ENCODE results near the gene GAB4.

Gene GAB4

GRCh38 chr22:16969508-16970327 lies 38.3 kb downstream of the GAB4 start:
- Histone ChIP-seq H4K5ac (ENCODE audit: low read length) (no peak overlapping the region), H2BK120ac (ENCODE audit: low read depth, low read length) (no peak overlapping the region), H2AK5ac (ENCODE audit: low read length) (no peak overlapping the region), H3K4me2 (ENCODE audit: low read length) (no peak overlapping the region), H3K18ac (ENCODE audit: low read length) (no peak overlapping the region), H3K79me2 (ENCODE audit: control insufficient read depth, insufficient read depth, low read length) (no peaks in the 10 kb centered on the region), H3K4me3 (ENCODE audit: low read length) (no peak overlapping the region), H3K27me3 (ENCODE audit: insufficient read depth, low read length, poor library complexity) (no peaks in the 10 kb centered on the region), H3K56ac (ENCODE audit: low read length) (no peak overlapping the region), H3K4ac (ENCODE audit: low read depth, low read length) (no peak overlapping the region), H3K9ac (ENCODE audit: low read length) (no peak overlapping the region), H2BK15ac (replicated peaks; ENCODE audit: low read depth) (no peak overlapping the region), H3K79me1 (ENCODE audit: low read length) (no peaks in the 10 kb centered on the region), H3K36me3 (ENCODE audit: control insufficient read depth, insufficient read depth, low read length) (no peaks in the 10 kb centered on the region), H2BK5ac (ENCODE audit: low read length) (no peak overlapping the region), H3K4me1 (ENCODE audit: control insufficient read depth, low read depth, low read length) (no peaks in the 10 kb centered on the region), H3K23ac (ENCODE audit: low read length) (no peak overlapping the region), H4K8ac (ENCODE audit: low read depth, low read length) (no peak overlapping the region), H3K27ac (ENCODE audit: low read depth, low read length) (no peak overlapping the region)
- whole genome bisulfite sequencing (ENCODE audit: extremely low coverage, insufficient coverage, low lambda C conversion rate), result no CpG with 5 or more reads among the region's 8 CpGs
- DNase-seq, result no peak

- no peak overlapping the region for H2BK5ac ChIP-seq (ENCODE audit: low read length)
- no CpG with 5 or more reads among the region's 7 CpGs for WGBS (ENCODE audit: extremely low coverage, insufficient coverage, low lambda C conversion rate)
- no peak overlapping the region for H4K5ac ChIP-seq (ENCODE audit: low read length)
- H3K4ac ChIP-seq (ENCODE audit: low read depth, low read length), result no peak overlapping the region
- no peaks in the 10 kb centered on the region for H3K79me1 ChIP-seq (ENCODE audit: low read length)
- no peak overlapping the region for H3K56ac ChIP-seq (ENCODE audit: low read length)
- H3K27me3 ChIP-seq (ENCODE audit: insufficient read depth, low read length, poor library complexity), result no peaks in the 10 kb centered on the region
- H3K36me3 ChIP-seq (ENCODE audit: control insufficient read depth, insufficient read depth, low read length), result no peaks in the 10 kb centered on the region
- no peak overlapping the region for H3K4me3 ChIP-seq (ENCODE audit: low read length)
- H2BK15ac ChIP-seq (replicated peaks; ENCODE audit: low read depth), result no peak overlapping the region
- no peak overlapping the region for H3K27ac ChIP-seq (ENCODE audit: low read depth, low read length)
- no peaks in the 10 kb centered on the region for H3K4me1 ChIP-seq (ENCODE audit: control insufficient read depth, low read depth, low read length)
- H3K18ac ChIP-seq (ENCODE audit: low read length), result no peak overlapping the region
- no peak for DNase-seq
- no peak overlapping the region for H4K8ac ChIP-seq (ENCODE audit: low read depth, low read length)
- H3K79me2 ChIP-seq (ENCODE audit: control insufficient read depth, insufficient read depth, low read length), result no peaks in the 10 kb centered on the region
- no peak overlapping the region for H2BK120ac ChIP-seq (ENCODE audit: low read depth, low read length)
- no peak overlapping the region for H2AK5ac ChIP-seq (ENCODE audit: low read length)
- H3K9ac ChIP-seq (ENCODE audit: low read length), result no peak overlapping the region
- no peak overlapping the region for H3K4me2 ChIP-seq (ENCODE audit: low read length)
- no peak overlapping the region for H3K23ac ChIP-seq (ENCODE audit: low read length)
These were observed 39.8 kb downstream of the GAB4 start for GRCh38 chr22:16968218-16968595.

- Histone ChIP-seq H3K36me3 (ENCODE audit: control insufficient read depth, insufficient read depth, low read length) (no peaks in the 10 kb centered on the region), H3K9ac (ENCODE audit: low read length) (no peak overlapping the region), H3K4me1 (ENCODE audit: control insufficient read depth, low read depth, low read length) (no peaks in the 10 kb centered on the region), H3K56ac (ENCODE audit: low read length) (no peak overlapping the region), H3K79me1 (ENCODE audit: low read length) (no peaks in the 10 kb centered on the region), H3K4me2 (ENCODE audit: low read length) (no peak overlapping the region), H4K5ac (ENCODE audit: low read length) (no peak overlapping the region), H2BK120ac (ENCODE audit: low read depth, low read length) (no peak overlapping the region), H3K18ac (ENCODE audit: low read length) (no peak overlapping the region), H2BK15ac (replicated peaks; ENCODE audit: low read depth) (no peak overlapping the region), H3K4me3 (ENCODE audit: low read length) (no peak overlapping the region), H3K23ac (ENCODE audit: low read length) (no peak overlapping the region), H2AK5ac (ENCODE audit: low read length) (no peak overlapping the region), H3K27me3 (ENCODE audit: insufficient read depth, low read length, poor library complexity) (no peaks in the 10 kb centered on the region), H3K79me2 (ENCODE audit: control insufficient read depth, insufficient read depth, low read length) (no peaks in the 10 kb centered on the region), H4K8ac (ENCODE audit: low read depth, low read length) (no peak overlapping the region), H3K27ac (ENCODE audit: low read depth, low read length) (no peak overlapping the region), H2BK5ac (ENCODE audit: low read length) (no peak overlapping the region), H3K4ac (ENCODE audit: low read depth, low read length) (no peak overlapping the region)
- no CpG with 5 or more reads among the region's 4 CpGs for WGBS (ENCODE audit: extremely low coverage, insufficient coverage, low lambda C conversion rate)
- DNase-seq, result no peak
These were observed 40.4 kb downstream of the GAB4 start for GRCh38 chr22:16967453-16968217.

- no peak for DNase-seq
- Histone ChIP-seq H2AK5ac (ENCODE audit: low read length) (no peak overlapping the region), H3K27me3 (ENCODE audit: insufficient read depth, low read length, poor library complexity) (no peaks in the 10 kb centered on the region), H2BK5ac (ENCODE audit: low read length) (no peak overlapping the region), H3K79me1 (ENCODE audit: low read length) (no peaks in the 10 kb centered on the region), H2BK120ac (ENCODE audit: low read depth, low read length) (no peak overlapping the region), H3K36me3 (ENCODE audit: control insufficient read depth, insufficient read depth, low read length) (no peaks in the 10 kb centered on the region), H3K9ac (ENCODE audit: low read length) (no peak overlapping the region), H3K4me3 (ENCODE audit: low read length) (no peak overlapping the region), H3K4me1 (ENCODE audit: control insufficient read depth, low read depth, low read length) (no peaks in the 10 kb centered on the region), H3K4me2 (ENCODE audit: low read length) (no peak overlapping the region), H4K5ac (ENCODE audit: low read length) (no peak overlapping the region), H3K79me2 (ENCODE audit: control insufficient read depth, insufficient read depth, low read length) (no peaks in the 10 kb centered on the region), H4K8ac (ENCODE audit: low read depth, low read length) (no peak overlapping the region), H3K23ac (ENCODE audit: low read length) (no peak overlapping the region), H2BK15ac (replicated peaks; ENCODE audit: low read depth) (no peak overlapping the region), H3K27ac (ENCODE audit: low read depth, low read length) (no peak overlapping the region), H3K56ac (ENCODE audit: low read length) (no peak overlapping the region), H3K18ac (ENCODE audit: low read length) (no peak overlapping the region), H3K4ac (ENCODE audit: low read depth, low read length) (no peak overlapping the region)
- WGBS (ENCODE audit: extremely low coverage, insufficient coverage, low lambda C conversion rate), result no CpG with 5 or more reads among the region's 6 CpGs
These were observed 41.8 kb downstream of the GAB4 start for GRCh38 chr22:16966251-16966650.

GRCh38 chr22:16965560-16965959 lies 42.5 kb downstream of the GAB4 start:
- Histone ChIP-seq H3K9ac (ENCODE audit: low read length) (no peak overlapping the region), H2BK120ac (ENCODE audit: low read depth, low read length) (no peak overlapping the region), H3K4me1 (ENCODE audit: control insufficient read depth, low read depth, low read length) (no peaks in the 10 kb centered on the region), H3K4me2 (ENCODE audit: low read length) (no peak overlapping the region), H3K79me1 (ENCODE audit: low read length) (no peaks in the 10 kb centered on the region), H3K23ac (ENCODE audit: low read length) (no peak overlapping the region), H2BK15ac (replicated peaks; ENCODE audit: low read depth) (no peak overlapping the region), H4K5ac (ENCODE audit: low read length) (no peak overlapping the region), H3K36me3 (ENCODE audit: control insufficient read depth, insufficient read depth, low read length) (no peaks in the 10 kb centered on the region), H3K27ac (ENCODE audit: low read depth, low read length) (no peak overlapping the region), H2BK5ac (ENCODE audit: low read length) (no peak overlapping the region), H3K4ac (ENCODE audit: low read depth, low read length) (no peak overlapping the region), H3K79me2 (ENCODE audit: control insufficient read depth, insufficient read depth, low read length) (no peaks in the 10 kb centered on the region), H3K27me3 (ENCODE audit: insufficient read depth, low read length, poor library complexity) (no peaks in the 10 kb centered on the region), H3K18ac (ENCODE audit: low read length) (no peak overlapping the region), H3K56ac (ENCODE audit: low read length) (no peak overlapping the region), H2AK5ac (ENCODE audit: low read length) (no peak overlapping the region), H4K8ac (ENCODE audit: low read depth, low read length) (no peak overlapping the region), H3K4me3 (ENCODE audit: low read length) (no peak overlapping the region)
- no peak for DNase-seq
- no CpG with 5 or more reads among the region's 5 CpGs for WGBS (ENCODE audit: extremely low coverage, insufficient coverage, low lambda C conversion rate)
